HEK293 (cell line): ENCODE measurements around the gene PLCH2.

Experiments
- CTCF ChIA-PET: fragments of 350-600 bp; formaldehyde crosslinking; extraction: SDS; loops from one replicate; lab custom pipeline; 2021; ENCODE audit warnings: antibody characterized with exemption; lab: Yijun Ruan, JAX
- POLR2A ChIA-PET: fragments of 300-600 bp; formaldehyde crosslinking; extraction: SDS; loops from one replicate; lab custom pipeline; 2020; ENCODE audit warnings: antibody characterized with exemption, inconsistent platforms; lab: Yijun Ruan, JAX
- H3K27ac ChIP-seq: fragments of 200-500 bp; sonication (Bioruptor generic); 2 replicates; pipeline ENCODE4 v1.5.1; 2014; ENCODE audit warnings: low read depth, low read length, control low read depth, inconsistent platforms; ENCODE audit errors: extremely low read depth
- H3K36me3 ChIP-seq, 2 experiments: fragments of 200-500 bp in 1 of 2; sonication (Bioruptor generic) in 1 of 2; 1 replicate in 1 of 2; 2 replicates in 1 of 2; pipeline ENCODE4 v1.5.1; 2014 to 2017; ENCODE audit warnings: inconsistent platforms in 2 of 2, low read length in 2 of 2; ENCODE audit not compliant: control insufficient read depth in 2 of 2, insufficient read depth in 1 of 2
- H3K4me1 ChIP-seq: fragments of 200-500 bp; sonication (Bioruptor generic); 2 replicates; pipeline ENCODE4 v1.5.1; 2014; ENCODE audit warnings: mild to moderate bottlenecking, low read length, inconsistent platforms; ENCODE audit not compliant: control insufficient read depth, insufficient read depth
- H3K4me3 ChIP-seq: 2 replicates; pipeline ENCODE4 v1.5.1; 2011; ENCODE audit warnings: low read depth, mild to moderate bottlenecking, control low read depth, low read length, moderate library complexity
- H3K9me3 ChIP-seq: fragments of 200-500 bp; sonication (Bioruptor generic); 2 replicates; pipeline ENCODE4 v1.5.1; 2014; ENCODE audit warnings: low read depth, low read length, inconsistent platforms; ENCODE audit not compliant: control insufficient read depth, insufficient read depth
- GLIS1 ChIP-seq: fragments of 450-650 bp; formaldehyde crosslinking; IDR thresholded peaks from 2 replicates; pipeline ENCODE4 v1.5.1; 2016; ENCODE audit warnings: missing biosample characterization, missing genetic modification characterization
- GLIS2 ChIP-seq: fragments of 450-650 bp; formaldehyde crosslinking; IDR thresholded peaks from 2 replicates; pipeline ENCODE4 v1.5.1; 2016; ENCODE audit warnings: missing biosample characterization, missing genetic modification characterization
- OSR2 ChIP-seq: fragments of 450-650 bp; formaldehyde crosslinking; IDR thresholded peaks from 2 replicates; pipeline ENCODE4 v1.5.1; 2016; ENCODE audit warnings: missing biosample characterization, missing genetic modification characterization
- SCRT1 ChIP-seq: fragments of 450-650 bp; formaldehyde crosslinking; IDR thresholded peaks from 2 replicates; pipeline ENCODE4 v1.5.1; 2016; ENCODE audit warnings: missing biosample characterization, missing genetic modification characterization, borderline replicate concordance
- TRIM28 ChIP-seq: IDR thresholded peaks from 2 replicates; pipeline ENCODE4 v1.6.1; 2011; ENCODE audit warnings: low read length, control low read depth, borderline replicate concordance
- ZBTB8A ChIP-seq: fragments of 450-650 bp; formaldehyde crosslinking; IDR thresholded peaks from 2 replicates; pipeline ENCODE4 v1.5.1; 2016; ENCODE audit warnings: missing biosample characterization, missing genetic modification characterization
- ZIC2 ChIP-seq: fragments of 450-650 bp; formaldehyde crosslinking; IDR thresholded peaks from 2 replicates; pipeline ENCODE4 v1.5.1; 2016; ENCODE audit warnings: missing biosample characterization, missing genetic modification characterization
- ZNF354C ChIP-seq: fragments of 450-650 bp; formaldehyde crosslinking; IDR thresholded peaks from 2 replicates; pipeline ENCODE4 v1.5.1; 2016; ENCODE audit warnings: missing biosample characterization, missing genetic modification characterization, low read depth, borderline replicate concordance
- ZNF544 ChIP-seq: fragments of 450-650 bp; formaldehyde crosslinking; IDR thresholded peaks from 2 replicates; pipeline ENCODE4 v1.5.0; 2017; ENCODE audit warnings: missing biosample characterization, missing genetic modification characterization
- ZNF660 ChIP-seq: fragments of 450-650 bp; IDR thresholded peaks from 2 replicates; pipeline ENCODE4 v1.5.1; 2018; ENCODE audit warnings: missing biosample characterization, mild to moderate bottlenecking, missing genetic modification characterization
- ZNF664 ChIP-seq: fragments of 450-650 bp; formaldehyde crosslinking; IDR thresholded peaks from 2 replicates; pipeline ENCODE4 v1.5.1; 2016; ENCODE audit warnings: missing biosample characterization, missing genetic modification characterization
- ZNF670 ChIP-seq: fragments of 450-650 bp; formaldehyde crosslinking; IDR thresholded peaks from 2 replicates; pipeline ENCODE4 v1.5.1; 2016; ENCODE audit warnings: missing biosample characterization, missing genetic modification characterization, low read depth
- ZNF747 ChIP-seq: fragments of 450-650 bp; formaldehyde crosslinking; IDR thresholded peaks from 2 replicates; pipeline ENCODE4 v1.5.1; 2016; ENCODE audit warnings: missing biosample characterization, missing genetic modification characterization
- ZNF777 ChIP-seq: fragments of 450-650 bp; formaldehyde crosslinking; IDR thresholded peaks from 2 replicates; pipeline ENCODE4 v1.5.1; 2017; ENCODE audit warnings: missing biosample characterization, missing genetic modification characterization, borderline replicate concordance
- TF ChIP-seq, protein P1 (sequence below): fragments of 450-650 bp; formaldehyde crosslinking; IDR thresholded peaks from 2 replicates; pipeline ENCODE4 v1.5.1; 2017; ENCODE audit warnings: missing biosample characterization, missing genetic modification characterization
- TF ChIP-seq, protein P2 (sequence below): fragments of 450-650 bp; formaldehyde crosslinking; IDR thresholded peaks from 2 replicates; pipeline ENCODE4 v1.5.1; 2016; ENCODE audit warnings: missing biosample characterization, missing genetic modification characterization
- TF ChIP-seq, protein P3 (sequence below): fragments of 450-650 bp; formaldehyde crosslinking; IDR thresholded peaks from 2 replicates; pipeline ENCODE4 v1.5.1; 2016; ENCODE audit warnings: missing biosample characterization, missing genetic modification characterization
- TF ChIP-seq, protein P4 (sequence below): fragments of 450-650 bp; formaldehyde crosslinking; IDR thresholded peaks from 2 replicates; pipeline ENCODE4 v1.5.1; 2016; ENCODE audit warnings: missing biosample characterization, missing genetic modification characterization
- TF ChIP-seq, protein P5 (sequence below): fragments of 450-650 bp; formaldehyde crosslinking; IDR thresholded peaks from 2 replicates; pipeline ENCODE4 v1.5.1; 2017; ENCODE audit warnings: missing biosample characterization, missing genetic modification characterization
- TF ChIP-seq, protein P6 (sequence below): fragments of 450-650 bp; formaldehyde crosslinking; conservative IDR thresholded peaks from 2 replicates; pipeline ENCODE4 v1.5.1; 2016; ENCODE audit warnings: low read depth, missing biosample characterization, missing genetic modification characterization

The PLCH2 gene

DNA sequence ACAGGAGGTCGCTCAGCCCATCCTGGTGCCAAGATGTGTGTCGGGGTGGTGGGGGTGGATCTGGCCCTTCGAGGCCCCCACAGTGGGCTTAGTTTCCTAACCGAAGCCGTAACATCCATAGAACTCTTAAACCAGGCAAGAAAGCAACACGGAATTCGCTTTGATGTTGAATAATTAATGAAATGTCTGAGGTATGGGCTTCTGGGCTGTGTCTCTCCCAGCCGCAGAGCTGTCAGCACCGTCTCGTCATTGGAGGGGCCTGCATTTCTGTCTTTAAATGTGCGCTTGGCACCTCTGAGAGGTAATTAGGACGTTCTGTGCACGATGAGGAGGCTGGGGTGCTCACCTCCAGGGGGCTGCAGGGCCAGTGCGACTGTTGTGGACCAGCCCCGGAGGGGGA, 13.3 kb upstream of the PLCH2 start (continued):
- no peak for TF ChIP-seq OSR2 (tag by site-specific recombination)
- TF ChIP-seq ZNF354C (tag by site-specific recombination), result no peak
- no peak for TF ChIP-seq ZNF664 (tag by site-specific recombination)
- TF ChIP-seq, protein P1, sequence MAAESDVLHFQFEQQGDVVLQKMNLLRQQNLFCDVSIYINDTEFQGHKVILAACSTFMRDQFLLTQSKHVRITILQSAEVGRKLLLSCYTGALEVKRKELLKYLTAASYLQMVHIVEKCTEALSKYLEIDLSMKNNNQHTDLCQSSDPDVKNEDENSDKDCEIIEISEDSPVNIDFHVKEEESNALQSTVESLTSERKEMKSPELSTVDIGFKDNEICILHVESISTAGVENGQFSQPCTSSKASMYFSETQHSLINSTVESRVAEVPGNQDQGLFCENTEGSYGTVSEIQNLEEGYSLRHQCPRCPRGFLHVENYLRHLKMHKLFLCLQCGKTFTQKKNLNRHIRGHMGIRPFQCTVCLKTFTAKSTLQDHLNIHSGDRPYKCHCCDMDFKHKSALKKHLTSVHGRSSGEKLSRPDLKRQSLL (tag by site-specific recombination), result no peak
- TF ChIP-seq ZNF777 (tag by site-specific recombination), result no peak

DNA sequence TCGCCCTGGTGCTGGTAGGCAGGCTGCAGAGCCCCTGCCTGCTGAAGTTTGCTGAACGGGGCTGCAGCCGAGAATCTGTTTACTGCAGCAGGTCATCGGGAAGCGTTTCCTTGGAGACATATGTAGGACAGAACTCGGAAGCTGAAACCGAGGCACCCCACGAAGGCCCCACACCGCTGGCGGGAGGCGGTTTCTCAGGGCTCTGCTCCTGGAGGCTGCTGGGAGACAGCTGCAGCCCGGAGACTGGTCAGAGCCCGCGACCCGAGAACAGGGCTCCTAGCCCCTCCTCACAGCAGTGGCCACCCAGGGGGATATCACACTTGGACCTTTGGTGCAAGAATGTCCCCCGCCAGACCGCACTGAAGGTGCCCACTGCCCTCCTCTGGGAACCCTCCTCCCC, 12.7 kb upstream of the PLCH2 start:
- no peaks in the 10 kb centered on the region for H3K4me1 ChIP-seq
- CTCF ChIA-PET, result interaction anchor here (0.5 kb wide), 1 partner anchor 275 kb away, joined by 3 read pairs; no protein-coding TSS in a partner anchor
- no peak overlapping the region for H3K4me3 ChIP-seq
- peak; percentile 81 for TF ChIP-seq GLIS1
- no peak for TF ChIP-seq ZNF747 (tag by site-specific recombination)
- TF ChIP-seq ZIC2, result peak; percentile 39
- TF ChIP-seq SCRT1 (tag by site-specific recombination), result no peak
- TF ChIP-seq, protein P2, sequence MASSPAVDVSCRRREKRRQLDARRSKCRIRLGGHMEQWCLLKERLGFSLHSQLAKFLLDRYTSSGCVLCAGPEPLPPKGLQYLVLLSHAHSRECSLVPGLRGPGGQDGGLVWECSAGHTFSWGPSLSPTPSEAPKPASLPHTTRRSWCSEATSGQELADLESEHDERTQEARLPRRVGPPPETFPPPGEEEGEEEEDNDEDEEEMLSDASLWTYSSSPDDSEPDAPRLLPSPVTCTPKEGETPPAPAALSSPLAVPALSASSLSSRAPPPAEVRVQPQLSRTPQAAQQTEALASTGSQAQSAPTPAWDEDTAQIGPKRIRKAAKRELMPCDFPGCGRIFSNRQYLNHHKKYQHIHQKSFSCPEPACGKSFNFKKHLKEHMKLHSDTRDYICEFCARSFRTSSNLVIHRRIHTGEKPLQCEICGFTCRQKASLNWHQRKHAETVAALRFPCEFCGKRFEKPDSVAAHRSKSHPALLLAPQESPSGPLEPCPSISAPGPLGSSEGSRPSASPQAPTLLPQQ (tag by site-specific recombination), result no peak
- TF ChIP-seq TRIM28, result no peak
- TF ChIP-seq ZNF670 (tag by site-specific recombination), result no peak
- TF ChIP-seq, protein P3, sequence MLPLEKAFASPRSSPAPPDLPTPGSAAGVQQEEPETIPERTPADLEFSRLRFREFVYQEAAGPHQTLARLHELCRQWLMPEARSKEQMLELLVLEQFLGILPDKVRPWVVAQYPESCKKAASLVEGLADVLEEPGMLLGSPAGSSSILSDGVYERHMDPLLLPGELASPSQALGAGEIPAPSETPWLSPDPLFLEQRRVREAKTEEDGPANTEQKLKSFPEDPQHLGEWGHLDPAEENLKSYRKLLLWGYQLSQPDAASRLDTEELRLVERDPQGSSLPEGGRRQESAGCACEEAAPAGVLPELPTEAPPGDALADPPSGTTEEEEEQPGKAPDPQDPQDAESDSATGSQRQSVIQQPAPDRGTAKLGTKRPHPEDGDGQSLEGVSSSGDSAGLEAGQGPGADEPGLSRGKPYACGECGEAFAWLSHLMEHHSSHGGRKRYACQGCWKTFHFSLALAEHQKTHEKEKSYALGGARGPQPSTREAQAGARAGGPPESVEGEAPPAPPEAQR (tag by site-specific recombination), result no peak
- TF ChIP-seq ZNF660 (tag by site-specific recombination), result no peak
- 0 out of 2 replicates have a peak, but pooled peaks have one; percentile 37 for TF ChIP-seq GLIS2 (tag by site-specific recombination)
- no peak for TF ChIP-seq ZBTB8A
- no peaks in the 10 kb centered on the region for H3K9me3 ChIP-seq
- H3K36me3 ChIP-seq, result no peaks in the 10 kb centered on the region
- POLR2A ChIA-PET, result no interaction called here
- H3K27ac ChIP-seq, result no peak overlapping the region

DNA sequence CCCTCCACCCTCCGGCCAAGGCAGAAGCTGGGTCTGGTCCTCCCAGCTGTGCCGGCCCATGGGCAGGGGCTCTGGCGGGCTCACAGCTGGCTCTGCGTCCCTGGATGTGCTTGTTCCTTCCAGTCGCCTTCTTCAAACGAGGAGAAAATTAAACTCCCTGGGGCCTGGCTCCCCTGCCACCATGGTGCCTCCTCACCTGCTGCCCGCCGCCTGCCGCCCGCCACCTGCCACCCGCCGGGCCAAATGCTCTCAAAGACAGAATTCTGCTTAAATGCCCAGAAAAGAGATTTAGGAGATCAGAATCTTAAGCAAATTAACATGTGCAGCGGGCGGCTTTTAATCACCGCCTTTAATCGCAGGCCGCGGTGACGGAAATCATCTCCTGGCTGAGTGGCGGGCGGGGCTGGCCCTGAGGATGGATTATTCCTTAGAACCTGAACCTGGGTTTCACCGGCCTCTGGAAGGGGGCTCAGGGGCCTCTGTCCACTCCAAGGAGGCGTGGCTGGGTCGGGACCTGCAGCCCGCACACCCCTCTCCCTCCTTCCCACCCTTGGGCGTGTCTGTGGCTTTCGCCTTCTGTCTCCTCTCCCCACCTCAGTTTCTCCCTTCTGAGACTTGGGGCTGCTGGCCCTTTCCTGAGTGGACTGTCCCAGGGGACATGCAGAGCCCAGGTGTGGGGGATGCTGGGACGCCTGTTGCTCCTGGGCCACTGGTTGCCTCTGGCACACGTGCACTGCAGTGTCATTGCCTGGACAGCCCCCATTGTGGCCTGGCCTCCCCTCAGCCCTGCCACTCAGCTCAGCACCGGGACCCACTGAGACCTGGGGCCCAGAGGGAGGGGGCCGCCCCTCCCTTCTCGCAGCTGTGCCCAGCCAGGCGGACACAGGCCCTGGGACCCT, 10.5 kb upstream of the PLCH2 start:
- H3K4me3 ChIP-seq, result no peak overlapping the region
- CTCF ChIA-PET, result no interaction called here
- H3K9me3 ChIP-seq, result no peaks in the 10 kb centered on the region
- H3K4me1 ChIP-seq, result no peaks in the 10 kb centered on the region
- H3K27ac ChIP-seq, result no peak overlapping the region
- no peaks in the 10 kb centered on the region for H3K36me3 ChIP-seq
- POLR2A ChIA-PET, result no interaction called here
- TF ChIP-seq ZNF544 (tag by site-specific recombination) (no peak), SCRT1 (tag by site-specific recombination) (peak; percentile 78)
- TF ChIP-seq, protein P4, sequence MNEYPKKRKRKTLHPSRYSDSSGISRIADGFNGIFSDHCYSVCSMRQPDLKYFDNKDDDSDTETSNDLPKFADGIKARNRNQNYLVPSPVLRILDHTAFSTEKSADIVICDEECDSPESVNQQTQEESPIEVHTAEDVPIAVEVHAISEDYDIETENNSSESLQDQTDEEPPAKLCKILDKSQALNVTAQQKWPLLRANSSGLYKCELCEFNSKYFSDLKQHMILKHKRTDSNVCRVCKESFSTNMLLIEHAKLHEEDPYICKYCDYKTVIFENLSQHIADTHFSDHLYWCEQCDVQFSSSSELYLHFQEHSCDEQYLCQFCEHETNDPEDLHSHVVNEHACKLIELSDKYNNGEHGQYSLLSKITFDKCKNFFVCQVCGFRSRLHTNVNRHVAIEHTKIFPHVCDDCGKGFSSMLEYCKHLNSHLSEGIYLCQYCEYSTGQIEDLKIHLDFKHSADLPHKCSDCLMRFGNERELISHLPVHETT (tag by site-specific recombination), result no peak
- TF ChIP-seq, protein P5, sequence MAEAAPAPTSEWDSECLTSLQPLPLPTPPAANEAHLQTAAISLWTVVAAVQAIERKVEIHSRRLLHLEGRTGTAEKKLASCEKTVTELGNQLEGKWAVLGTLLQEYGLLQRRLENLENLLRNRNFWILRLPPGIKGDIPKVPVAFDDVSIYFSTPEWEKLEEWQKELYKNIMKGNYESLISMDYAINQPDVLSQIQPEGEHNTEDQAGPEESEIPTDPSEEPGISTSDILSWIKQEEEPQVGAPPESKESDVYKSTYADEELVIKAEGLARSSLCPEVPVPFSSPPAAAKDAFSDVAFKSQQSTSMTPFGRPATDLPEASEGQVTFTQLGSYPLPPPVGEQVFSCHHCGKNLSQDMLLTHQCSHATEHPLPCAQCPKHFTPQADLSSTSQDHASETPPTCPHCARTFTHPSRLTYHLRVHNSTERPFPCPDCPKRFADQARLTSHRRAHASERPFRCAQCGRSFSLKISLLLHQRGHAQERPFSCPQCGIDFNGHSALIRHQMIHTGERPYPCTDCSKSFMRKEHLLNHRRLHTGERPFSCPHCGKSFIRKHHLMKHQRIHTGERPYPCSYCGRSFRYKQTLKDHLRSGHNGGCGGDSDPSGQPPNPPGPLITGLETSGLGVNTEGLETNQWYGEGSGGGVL (tag by site-specific recombination), result no peak
- TF ChIP-seq, protein P6, sequence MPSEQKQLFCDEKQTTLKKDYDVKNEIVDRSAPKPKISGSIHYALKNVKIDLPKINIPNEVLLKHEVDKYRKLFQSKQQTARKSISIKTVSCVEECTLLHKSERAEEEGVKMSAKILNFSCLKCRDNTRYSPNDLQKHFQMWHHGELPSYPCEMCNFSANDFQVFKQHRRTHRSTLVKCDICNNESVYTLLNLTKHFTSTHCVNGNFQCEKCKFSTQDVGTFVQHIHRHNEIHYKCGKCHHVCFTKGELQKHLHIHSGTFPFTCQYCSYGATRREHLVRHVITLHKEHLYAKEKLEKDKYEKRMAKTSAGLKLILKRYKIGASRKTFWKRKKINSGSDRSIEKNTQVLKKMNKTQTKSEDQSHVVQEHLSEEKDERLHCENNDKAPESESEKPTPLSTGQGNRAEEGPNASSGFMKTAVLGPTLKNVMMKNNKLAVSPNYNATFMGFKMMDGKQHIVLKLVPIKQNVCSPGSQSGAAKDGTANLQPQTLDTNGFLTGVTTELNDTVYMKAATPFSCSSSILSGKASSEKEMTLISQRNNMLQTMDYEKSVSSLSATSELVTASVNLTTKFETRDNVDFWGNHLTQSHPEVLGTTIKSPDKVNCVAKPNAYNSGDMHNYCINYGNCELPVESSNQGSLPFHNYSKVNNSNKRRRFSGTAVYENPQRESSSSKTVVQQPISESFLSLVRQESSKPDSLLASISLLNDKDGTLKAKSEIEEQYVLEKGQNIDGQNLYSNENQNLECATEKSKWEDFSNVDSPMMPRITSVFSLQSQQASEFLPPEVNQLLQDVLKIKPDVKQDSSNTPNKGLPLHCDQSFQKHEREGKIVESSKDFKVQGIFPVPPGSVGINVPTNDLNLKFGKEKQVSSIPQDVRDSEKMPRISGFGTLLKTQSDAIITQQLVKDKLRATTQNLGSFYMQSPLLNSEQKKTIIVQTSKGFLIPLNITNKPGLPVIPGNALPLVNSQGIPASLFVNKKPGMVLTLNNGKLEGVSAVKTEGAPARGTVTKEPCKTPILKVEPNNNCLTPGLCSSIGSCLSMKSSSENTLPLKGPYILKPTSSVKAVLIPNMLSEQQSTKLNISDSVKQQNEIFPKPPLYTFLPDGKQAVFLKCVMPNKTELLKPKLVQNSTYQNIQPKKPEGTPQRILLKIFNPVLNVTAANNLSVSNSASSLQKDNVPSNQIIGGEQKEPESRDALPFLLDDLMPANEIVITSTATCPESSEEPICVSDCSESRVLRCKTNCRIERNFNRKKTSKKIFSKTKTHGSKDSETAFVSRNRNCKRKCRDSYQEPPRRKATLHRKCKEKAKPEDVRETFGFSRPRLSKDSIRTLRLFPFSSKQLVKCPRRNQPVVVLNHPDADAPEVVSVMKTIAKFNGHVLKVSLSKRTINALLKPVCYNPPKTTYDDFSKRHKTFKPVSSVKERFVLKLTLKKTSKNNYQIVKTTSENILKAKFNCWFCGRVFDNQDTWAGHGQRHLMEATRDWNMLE, result no peak
